Erythroblast (primary cell): Measurements from ENCODE around the gene ITGB1.

Experiments used
- GATA1 ChIP-seq: IDR thresholded peaks from 2 replicates; pipeline ENCODE4 v1.6.1; 2011; ENCODE audit warnings: low read depth, mild to moderate bottlenecking, control low read depth, low read length, moderate library complexity
- POLR2A ChIP-seq: IDR thresholded peaks from 2 replicates; pipeline ENCODE4 v1.6.1; 2011; ENCODE audit warnings: mild to moderate bottlenecking, low read length

GRCh38 chr10:32905466-32905865 is 52.6 kb downstream of the ITGB1 start:
- TF ChIP-seq POLR2A (no peak), GATA1 (no peak)
